HG02642 (cell line): ENCODE measurements around the gene PDE3A.

Source experiments
- ATAC-seq: cut with Tn5 transposase; IDR thresholded peaks from one replicate; pipeline ENCODE4 v1.9.1; 2021; ENCODE audit warnings: mild to moderate bottlenecking; ENCODE audit not compliant: unreplicated experiment, poor library complexity

The PDE3A gene

DNA sequence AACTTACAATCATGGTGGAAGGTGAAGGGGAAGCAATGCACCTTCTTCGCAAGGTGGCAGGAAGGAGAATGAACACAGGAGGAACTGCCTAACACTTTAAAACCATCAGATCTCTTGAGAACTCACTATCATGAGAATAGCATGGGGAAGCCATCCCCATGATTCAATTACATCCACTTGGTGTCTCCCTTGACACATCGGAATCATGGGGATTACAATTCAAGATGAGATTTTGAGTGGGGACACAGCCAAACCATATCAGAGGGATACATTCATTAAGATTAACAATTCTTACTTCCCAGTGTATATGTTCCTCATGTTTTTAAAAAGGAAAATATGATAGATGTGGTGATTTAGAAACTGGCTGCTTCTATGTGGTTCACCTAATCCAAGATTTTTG lies 117.9 kb downstream of the PDE3A start:
- no peak for ATAC-seq

DNA sequence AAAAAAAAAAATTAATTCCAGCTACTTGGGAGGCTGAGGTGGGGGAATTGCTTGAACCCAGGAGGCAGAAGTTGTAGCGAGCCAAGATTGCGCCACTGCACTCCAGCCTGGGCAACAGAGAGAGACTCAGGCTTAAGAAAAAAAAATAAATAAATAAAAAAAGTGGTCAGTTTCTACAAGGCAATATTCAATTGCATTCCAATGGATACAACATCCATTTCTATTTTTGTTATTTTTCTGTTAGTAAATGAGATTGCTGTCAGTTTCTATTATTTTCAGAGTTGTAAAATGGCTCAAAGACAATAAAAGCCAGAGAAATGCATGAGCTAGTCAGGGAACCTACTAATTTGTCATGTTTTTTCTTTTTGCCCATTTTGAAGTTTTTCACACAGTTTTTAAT lies 119.2 kb downstream of the PDE3A start:
- ATAC-seq = no peak

DNA sequence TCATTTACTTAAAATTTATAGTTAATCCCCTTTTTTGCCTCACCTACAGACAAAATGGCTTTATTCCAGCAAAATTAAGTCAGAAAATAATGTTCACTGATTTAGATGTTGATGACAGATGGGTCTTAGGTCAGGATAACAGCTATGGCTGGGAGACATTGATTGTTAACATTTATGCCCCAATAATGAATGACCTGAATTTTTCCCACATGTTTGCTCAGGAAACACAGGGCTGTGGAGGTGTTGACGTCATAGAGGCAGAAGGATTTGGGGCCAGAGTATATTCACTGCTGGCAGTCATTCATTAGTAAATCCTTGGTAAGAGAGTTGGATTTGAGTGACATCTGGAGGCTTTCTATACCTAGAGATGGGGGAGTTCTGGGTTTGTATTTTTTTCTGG lies 121.3 kb downstream of the PDE3A start:
- ATAC-seq = no peak

DNA sequence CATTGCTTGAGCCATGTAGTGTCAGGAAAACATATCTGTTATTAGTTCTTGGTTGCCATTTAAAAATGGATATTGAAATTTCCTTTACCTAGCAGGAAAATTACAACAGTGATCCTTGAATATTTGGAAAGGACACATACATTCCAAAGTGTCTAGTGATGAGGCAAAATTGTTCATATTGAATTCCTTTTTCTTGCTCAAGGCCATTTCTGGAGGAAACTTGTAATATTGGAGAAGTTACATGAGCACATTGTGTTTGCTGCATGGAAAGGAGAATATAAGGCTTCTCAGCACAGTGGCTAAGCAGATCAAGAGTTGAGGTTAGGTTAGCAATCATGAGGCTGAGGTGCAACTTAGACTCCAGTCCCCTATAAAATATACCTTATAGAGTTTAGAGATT lies 121.9 kb downstream of the PDE3A start:
- ATAC-seq = no peak

DNA sequence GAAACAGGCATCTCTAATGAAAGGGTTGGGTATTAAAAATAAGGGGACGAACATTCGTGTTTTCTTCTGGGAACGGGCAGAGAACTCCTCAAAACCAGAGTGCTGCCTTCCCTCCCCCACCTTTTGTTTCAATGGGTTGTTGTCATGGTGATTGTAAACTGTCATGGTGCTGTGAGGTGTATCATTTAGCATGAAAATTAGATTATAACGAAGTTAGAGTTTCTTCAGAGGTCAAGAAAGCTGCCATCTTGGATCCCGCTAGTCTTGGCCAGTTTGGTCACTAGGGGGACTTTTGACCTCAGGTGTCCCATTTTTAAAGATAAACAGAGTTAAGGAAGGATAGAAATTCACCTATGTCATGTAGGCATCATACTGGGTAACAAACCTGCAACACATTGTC lies 123.0 kb downstream of the PDE3A start:
- no peak for ATAC-seq

DNA sequence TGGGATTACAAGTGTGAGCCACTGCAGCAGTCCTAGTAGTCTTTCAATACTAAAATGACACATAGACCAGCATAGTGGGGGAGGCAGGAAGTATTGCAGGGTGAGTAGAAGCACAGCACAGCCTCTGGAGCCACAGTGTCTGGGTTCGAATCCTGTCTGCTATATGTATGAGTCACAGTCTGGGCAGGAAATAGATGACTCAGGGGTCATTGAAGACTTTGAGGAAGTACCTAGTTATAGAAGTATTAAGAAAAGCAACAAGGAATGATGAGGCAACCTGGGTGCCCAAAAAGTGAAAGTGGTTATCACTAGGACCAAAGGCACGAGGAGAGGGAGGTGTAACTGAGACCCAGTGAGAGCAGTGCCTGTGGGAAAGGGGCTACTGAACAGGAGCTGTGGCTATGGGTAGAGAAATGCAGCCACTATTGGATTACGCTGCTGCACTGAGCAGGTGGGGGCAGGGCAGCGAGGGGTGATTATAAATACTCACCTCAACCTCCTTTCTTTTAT lies 124.0 kb downstream of the PDE3A start:
- no peak for ATAC-seq

DNA sequence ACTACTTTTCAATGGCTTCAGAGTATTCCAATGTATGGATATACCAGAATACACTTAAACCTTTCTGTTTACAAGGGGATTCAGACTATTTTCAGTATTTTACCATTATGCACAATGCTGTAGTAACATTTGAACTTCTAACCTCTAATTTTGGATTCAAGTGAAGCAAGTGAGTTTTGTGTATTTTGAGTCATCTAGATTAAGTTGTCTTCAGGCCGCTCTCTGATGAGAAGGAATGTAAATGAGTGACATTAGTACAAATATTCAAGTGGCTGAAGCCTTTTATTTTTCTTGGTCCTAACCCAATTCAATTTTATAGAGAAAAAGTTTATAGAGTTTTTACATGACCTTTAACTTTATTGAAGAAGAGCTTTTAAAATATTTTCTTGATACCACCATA lies 125.6 kb downstream of the PDE3A start:
- ATAC-seq = no peak

DNA sequence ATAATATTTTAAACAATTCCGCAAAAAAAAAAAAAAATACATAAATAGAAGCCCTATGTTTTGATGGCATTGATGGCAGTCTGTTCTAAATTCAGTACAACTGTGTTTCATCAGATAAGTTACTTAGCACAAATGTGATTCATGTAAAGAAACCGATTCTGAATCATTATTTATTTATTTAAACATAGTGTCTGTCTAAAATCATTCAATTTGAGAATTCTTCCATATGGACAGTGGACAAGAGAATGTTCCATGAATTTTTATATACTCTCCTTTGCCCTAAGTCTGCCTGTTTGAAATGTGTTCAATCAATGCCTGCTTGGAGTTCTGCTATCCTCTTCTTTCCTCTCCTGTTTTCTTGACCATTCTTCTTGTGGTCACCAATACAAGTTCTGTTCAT lies 126.5 kb downstream of the PDE3A start:
- no peak for ATAC-seq

DNA sequence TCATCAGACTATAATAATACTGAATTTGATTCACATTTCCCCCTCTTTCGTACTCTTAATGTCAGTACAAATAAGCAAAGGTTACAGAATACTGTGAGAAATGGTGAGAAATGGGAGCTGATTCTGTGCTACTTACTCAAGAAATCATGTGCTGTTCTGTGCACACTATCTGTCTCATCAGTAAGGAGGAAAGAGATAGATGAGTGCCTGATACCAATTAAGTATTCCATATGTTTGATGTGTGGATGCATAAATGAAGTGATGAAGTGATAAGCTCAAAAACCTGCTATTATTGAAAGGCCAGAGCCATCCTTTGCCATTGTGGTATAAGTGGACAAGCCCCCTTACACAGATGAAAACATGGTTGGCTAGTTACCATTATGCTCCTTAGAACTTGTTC lies 127.7 kb downstream of the PDE3A start:
- no peak for ATAC-seq

DNA sequence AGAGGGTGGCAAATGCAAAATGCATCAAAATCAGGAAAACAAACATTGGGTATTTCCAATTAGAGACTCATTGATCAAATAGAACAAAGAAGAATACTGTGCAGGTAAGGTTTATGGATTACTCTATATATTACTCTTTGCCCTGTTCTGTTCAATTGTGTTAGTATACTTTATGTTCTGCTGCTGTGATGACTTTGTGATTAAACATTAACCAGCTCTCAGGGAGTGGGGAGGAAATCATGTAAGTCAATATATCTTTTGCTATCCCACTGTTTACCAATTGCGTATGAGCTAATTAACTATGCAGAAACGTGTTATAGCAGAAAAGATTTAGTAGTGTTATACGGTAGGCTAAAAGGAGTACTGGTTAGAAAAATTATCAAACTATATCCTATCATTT lies 129.4 kb downstream of the PDE3A start:
- ATAC-seq = no peak

DNA sequence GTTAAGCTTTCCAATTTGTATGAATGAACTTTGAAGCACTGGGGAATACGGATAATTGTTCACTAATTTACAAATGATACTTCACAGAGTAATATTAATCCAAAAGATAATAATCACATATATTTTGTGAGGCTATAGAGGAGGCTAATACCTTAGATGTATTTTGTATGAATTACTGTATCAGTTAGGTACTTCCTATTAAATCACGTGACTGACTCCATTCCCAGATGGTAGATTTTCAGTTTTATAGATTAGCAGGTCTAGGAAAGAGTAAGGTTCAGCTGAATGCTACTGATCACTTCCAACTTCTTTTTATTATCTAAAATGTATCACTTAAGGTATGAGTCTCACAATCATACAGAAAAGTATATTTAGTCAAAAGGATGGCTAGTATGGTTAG lies 133.6 kb downstream of the PDE3A start:
- ATAC-seq = no peak

DNA sequence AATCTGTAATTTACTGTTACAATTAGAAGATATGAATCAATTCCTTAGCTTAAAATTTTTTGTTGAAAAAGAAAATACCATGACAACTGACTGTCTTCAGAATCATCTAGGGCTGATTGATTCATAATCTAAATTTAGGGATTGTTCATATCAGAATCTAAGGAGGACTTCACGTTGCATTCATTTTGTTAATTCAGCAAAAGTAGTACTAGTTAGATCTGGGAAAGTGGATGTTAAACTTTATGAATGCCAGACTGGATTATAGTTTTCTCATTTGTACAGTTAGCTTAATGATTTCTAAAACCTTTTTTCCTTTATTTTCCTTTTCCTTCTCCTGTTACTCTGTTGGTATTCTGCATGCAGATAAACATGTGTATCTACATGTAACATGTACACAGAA lies 135.5 kb downstream of the PDE3A start:
- no peak for ATAC-seq

DNA sequence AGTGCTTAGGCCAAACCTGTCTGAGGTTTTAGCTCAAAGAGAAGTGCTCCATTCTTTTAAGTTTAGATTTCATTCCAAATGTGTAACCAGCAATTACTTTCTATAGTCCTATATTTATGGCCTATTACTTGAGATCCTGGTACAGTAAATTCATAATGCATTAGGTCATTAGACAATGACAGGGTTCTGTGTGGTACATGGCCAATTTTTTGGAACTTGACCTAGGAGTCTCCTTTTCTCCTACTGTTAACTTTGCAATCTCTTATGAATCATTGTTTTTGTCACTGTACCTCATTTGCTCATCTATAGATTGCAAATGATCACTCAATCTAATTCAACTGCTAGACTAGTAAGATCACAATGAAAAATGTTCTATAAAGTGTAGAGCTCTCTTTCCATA lies 136.7 kb downstream of the PDE3A start:
- no peak for ATAC-seq

DNA sequence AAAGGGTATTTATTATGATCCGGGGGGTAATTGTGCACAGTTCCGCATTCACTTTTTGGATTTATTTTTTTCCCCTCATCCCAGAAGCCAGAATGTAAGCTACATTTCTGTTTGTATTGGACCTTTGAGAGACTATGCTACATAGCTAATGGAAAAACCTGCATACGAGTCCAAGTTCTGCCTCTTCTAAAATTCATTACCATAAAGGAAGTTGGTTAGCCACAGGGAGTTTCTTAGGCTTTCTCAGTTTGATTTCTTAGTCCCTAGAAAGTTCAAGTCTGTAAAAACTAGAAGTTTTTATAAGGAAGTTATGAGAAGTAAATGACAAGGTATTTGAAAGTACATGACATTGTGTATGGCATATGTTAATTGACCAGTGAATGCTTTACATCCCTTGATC lies 138.7 kb downstream of the PDE3A start:
- ATAC-seq = no peak

DNA sequence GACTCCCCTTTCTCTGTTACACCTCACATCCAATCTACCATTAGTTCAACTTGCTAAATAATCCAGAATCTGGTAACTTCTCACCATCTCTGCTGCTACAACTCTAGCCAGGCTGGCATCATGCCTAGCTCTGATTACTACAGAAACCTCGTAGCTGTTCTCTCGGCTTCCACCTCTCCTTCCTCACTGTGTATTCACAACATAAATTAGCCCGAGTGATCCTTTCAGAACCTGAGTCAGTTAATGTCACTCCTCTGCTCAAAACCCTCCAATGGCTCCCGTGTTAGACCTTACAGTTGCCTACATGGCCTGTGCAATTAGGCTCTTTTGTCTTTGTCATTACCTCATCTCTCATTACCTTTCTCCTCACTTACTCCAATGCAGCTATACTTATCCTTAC lies 139.4 kb downstream of the PDE3A start:
- ATAC-seq = no peak

DNA sequence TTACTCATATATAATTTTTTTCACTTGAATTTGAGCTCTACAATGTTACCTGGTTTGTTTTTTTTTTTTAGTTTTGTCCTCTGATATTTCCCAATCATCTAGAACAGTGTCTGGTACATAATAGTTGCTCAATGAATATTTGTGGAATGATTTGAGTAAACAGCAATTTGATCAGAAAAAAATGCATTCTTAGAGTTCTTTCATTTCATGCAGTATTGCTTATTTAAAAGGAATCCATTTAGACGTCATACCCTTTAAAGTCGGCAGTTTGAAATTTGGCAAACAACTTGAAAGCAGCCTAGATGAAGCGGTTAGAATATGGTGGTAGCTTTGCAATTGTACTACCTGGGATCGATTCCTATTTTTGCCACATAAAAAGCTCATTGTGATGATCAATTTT lies 140.0 kb downstream of the PDE3A start:
- no peak for ATAC-seq

DNA sequence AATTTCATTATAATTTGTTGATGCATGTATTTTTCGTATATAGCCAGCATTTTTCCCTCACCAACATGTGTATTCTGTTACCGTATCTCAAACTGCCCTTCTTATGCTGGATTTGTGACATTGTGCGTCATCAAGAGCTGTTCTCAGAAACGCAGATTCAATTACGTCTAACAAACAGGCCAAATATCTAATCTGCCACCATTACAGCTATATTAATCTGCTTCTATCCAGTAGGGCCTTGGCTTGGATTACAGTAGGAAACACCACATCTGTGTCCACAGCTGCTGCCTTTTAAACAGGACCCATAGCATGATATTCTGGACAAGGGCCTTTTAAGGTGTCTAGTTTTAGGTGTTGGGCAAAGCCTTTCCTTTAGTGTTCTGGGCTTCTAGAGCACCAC lies 140.6 kb downstream of the PDE3A start:
- ATAC-seq = no peak

DNA sequence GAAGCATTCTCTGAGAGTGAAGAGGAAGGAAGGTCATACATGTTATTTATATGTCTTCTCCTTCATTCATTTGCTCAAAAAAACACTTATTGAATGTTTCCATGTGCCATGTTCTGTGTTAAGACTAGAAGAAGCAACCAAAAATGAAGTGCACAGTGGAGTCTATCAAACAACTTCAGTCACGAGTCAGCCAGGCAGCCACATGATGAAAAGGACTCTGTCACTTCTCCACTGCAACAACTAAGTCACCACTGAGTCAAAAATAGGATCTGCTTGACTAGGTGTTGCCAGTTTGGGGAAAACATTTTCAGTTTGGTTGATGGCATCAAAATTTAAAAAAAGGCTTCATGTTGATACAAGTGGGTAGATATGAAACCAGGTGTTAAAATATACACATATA lies 142.5 kb downstream of the PDE3A start:
- ATAC-seq = no peak

DNA sequence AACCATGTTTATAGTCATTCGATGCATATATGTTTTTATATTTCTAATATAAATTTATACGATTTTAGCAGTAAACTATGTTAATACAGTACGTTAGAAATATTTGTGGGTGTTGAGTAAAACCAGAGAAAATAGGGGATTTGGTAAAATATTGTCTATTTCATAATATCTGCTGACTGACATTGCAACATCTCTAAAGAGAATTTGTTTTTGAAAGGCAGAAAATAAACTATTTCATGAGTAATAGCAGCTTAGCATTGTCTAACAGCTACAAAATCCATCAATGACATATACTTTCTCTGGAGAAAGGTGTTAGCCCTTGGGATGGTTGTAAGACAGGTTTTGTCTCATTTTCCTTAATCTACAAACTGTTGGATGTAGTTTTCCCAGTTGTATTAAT lies 144.9 kb downstream of the PDE3A start:
- no peak for ATAC-seq

DNA sequence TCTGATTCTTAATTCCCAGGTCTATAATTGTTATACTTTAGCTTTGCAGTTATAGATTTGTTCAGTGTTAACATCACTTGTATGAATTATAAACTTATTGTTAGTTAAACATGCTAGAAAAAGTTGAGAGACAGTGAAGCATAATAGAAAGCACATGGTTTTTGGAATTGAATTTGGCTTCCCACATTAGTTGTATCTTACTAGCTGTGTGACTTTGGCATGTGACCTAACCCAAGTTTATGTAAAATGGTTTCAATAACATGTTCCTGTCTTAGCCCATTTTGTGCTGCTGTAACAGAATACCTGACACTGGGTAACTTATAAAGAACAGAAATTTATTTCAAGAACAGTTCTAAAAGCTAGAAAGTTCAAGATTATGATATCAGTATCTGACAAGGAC lies 146.3 kb downstream of the PDE3A start:
- ATAC-seq = no peak

DNA sequence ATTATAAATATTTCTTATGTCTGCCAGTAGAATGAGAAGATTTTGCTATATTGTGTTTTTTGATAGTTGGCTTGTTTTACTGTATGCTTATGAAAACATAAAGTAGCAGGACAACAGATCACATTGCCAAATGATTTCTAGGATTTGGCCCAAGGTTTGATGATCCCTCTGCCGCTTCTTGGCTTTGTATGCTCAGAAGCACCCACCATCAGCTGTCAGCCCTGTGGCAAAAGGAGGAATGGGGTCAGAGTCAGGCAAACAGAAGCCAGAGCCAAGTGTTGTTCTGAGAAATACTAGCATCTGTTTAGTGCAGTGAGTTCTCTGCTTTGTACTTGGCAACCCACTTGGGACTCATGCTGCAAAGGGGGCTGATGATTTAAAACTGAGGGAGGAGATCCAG lies 152.2 kb downstream of the PDE3A start:
- ATAC-seq = no peak

DNA sequence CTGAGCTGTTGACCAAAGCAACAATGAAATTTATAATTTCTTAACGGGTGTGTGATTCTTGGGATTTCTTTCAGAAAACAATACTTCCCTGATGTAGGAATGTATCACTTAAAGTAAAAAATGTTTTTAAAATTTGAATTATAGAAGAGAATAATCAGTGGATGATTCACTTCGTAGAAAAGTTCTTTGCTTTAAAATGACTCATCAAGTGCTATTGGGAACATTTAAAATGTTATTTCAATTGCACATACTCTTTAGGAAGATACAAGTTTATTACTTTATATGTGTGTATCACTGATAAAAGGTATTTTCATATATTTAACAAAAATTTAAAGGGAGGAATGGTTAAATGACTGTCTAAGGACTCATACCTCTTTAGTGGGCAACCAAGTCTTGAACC lies 155.3 kb downstream of the PDE3A start:
- ATAC-seq = no peak

DNA sequence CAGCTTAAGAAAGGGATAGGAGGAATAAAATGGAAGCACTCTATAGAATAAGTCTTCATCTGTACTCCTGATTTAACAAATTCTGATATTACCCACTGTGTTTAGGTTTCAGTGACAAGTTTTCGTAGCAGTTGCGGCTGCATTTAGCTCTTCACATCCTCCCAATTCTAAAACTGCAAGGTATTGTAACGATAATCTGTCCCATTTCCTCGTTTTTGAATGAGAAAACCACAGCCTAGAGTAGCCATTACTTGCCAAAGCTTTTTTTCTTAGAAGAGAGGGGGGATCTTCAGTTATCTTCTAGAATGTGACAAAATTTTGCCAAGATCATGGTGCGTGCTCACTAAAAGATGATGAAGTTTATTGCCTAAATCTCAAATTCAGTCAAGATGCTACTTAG lies 155.8 kb downstream of the PDE3A start:
- ATAC-seq = no peak
